Measurements from ENCODE around the gene MAGEA2B.
"Not testable (repeated sequence)": the region's sequence is repeated elsewhere in the genome, so short reads cannot be mapped to it uniquely, and the experiment has no call there.

Gene MAGEA2B, protein sequence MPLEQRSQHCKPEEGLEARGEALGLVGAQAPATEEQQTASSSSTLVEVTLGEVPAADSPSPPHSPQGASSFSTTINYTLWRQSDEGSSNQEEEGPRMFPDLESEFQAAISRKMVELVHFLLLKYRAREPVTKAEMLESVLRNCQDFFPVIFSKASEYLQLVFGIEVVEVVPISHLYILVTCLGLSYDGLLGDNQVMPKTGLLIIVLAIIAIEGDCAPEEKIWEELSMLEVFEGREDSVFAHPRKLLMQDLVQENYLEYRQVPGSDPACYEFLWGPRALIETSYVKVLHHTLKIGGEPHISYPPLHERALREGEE

DNA sequence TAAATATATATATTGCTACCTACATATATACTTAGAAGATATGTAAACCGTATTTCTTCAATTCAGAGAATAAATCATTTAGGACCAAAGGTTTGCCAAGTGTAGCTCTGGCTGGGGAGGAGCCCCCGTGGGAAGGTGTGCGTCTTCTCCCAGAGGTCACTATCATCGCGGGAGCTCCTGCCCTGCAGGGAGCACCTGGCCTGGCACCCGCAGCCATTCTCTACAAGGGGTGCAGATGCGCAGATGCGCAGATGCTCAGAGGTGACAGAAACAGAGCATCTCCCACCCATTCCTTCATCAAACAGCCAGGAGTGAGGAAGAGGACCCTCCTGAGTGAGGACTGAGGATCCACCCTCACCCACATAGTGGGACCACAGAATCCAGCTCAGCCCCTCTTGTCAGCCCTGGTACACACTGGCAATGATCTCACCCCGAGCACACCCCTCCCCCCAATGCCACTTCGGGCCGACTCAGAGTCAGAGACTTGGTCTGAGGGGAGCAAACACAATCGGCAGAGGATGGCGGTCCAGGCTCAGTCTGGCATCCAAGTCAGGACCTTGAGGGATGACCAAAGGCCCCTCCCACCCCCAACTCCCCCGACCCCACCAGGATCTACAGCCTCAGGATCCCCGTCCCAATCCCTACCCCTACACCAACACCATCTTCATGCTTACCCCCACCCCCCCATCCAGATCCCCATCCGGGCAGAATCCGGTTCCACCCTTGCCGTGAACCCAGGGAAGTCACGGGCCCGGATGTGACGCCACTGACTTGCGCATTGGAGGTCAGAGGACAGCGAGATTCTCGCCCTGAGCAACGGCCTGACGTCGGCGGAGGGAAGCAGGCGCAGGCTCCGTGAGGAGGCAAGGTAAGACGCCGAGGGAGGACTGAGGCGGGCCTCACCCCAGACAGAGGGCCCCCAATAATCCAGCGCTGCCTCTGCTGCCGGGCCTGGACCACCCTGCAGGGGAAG, at the start of gene MAGEA2B:
MAGEA2B (plus strand) TSS at position 814 of the 973 bp plus-strand sequence. CDS start 2,479 bp downstream, outside the sequence.
- H3K9me3 ChIP-seq; H3K4me1 ChIP-seq (ENCODE audit: control insufficient read depth in 1 of 2, insufficient read depth in 1 of 2, low read depth in 1 of 2, low read length in 1 of 2); H3K27me3 ChIP-seq; H3K36me3 ChIP-seq; H3K4me3 ChIP-seq (ENCODE audit: low read depth in 1 of 2, low read length in 1 of 2); H3K27ac ChIP-seq: not testable (repeated sequence)

DNA sequence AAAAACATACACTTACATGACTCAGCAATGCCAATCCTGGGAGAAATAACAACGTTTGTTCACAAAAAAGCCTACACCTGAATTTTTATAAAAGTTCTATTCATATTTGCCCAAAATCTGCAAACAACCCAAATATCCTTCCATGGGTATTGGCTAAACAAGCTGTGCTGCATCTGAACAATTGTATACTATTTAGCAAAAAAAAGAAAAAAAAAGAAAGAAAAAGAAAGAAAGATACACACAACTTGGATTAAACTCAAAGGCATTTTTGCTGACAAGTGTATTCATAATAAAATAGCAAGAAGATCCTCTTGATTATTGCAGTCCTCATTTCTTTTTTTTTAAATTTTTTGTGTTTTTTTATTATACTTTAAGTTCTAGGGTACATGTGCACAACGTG, 40.3 kb upstream of the MAGEA2B start:
- Histone ChIP-seq H3K27me3 (no peaks in the 10 kb centered on the region), H3K4me1 (ENCODE audit: control insufficient read depth in 1 of 2, insufficient read depth in 1 of 2, low read depth in 1 of 2, low read length in 1 of 2) (no peaks in the 10 kb centered on the region), H3K36me3 (no peaks in the 10 kb centered on the region), H3K4me3 (ENCODE audit: low read depth in 1 of 2, low read length in 1 of 2) (no peak overlapping the region), H3K9me3 (no peaks in the 10 kb centered on the region), H3K27ac (no peak overlapping the region)
- TF ChIP-seq, protein P1, sequence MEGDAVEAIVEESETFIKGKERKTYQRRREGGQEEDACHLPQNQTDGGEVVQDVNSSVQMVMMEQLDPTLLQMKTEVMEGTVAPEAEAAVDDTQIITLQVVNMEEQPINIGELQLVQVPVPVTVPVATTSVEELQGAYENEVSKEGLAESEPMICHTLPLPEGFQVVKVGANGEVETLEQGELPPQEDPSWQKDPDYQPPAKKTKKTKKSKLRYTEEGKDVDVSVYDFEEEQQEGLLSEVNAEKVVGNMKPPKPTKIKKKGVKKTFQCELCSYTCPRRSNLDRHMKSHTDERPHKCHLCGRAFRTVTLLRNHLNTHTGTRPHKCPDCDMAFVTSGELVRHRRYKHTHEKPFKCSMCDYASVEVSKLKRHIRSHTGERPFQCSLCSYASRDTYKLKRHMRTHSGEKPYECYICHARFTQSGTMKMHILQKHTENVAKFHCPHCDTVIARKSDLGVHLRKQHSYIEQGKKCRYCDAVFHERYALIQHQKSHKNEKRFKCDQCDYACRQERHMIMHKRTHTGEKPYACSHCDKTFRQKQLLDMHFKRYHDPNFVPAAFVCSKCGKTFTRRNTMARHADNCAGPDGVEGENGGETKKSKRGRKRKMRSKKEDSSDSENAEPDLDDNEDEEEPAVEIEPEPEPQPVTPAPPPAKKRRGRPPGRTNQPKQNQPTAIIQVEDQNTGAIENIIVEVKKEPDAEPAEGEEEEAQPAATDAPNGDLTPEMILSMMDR (IDR thresholded peaks at IDR 0.05) = no peak

DNA sequence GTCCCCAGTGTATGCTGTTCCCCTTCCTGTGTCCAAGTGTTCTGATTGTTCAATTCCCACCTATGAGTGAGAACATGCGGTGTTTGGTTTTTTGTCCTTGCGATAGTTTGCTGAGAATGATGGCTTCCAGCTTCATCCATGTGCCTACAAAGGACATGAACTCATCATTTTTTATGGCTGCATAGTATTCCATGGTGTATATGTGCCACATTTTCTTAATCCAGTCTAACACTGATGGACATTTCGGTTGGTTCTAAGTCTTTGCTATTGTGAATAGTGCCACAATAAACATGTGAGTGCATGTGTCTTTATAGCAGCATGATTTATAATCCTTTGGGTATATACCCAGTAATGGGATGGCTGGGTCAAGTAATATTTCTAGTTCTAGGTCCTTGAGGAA, 39.8 kb upstream of the MAGEA2B start:
- not testable (repeated sequence) for H3K4me3 ChIP-seq (ENCODE audit: low read depth in 1 of 2, low read length in 1 of 2); H3K4me1 ChIP-seq (ENCODE audit: control insufficient read depth in 1 of 2, insufficient read depth in 1 of 2, low read depth in 1 of 2, low read length in 1 of 2); H3K27ac ChIP-seq; H3K27me3 ChIP-seq; H3K9me3 ChIP-seq; H3K36me3 ChIP-seq

DNA sequence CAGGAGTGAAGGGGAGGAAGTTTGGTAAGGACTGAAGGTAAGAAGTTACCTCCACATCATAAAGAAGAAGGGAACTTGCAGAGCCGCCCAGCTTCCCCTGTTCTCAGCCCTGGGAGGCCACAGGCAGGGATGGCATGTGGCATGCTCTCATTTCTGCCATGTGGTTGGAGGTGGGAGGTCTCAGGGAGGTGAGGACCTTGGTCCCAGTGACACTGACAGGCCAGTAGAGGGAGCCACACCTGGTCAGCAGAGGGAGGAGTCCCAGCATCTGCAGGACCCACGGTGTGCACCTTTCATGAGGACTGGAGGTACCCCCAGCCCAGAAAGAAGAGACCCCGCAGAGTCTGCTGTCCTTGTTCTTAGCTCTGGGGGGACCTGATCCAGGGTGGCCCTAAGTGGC, 33.4 kb upstream of the MAGEA2B start:
- H3K27ac ChIP-seq; H3K36me3 ChIP-seq; H3K9me3 ChIP-seq; H3K4me1 ChIP-seq (ENCODE audit: control insufficient read depth in 1 of 2, insufficient read depth in 1 of 2, low read depth in 1 of 2, low read length in 1 of 2); H3K4me3 ChIP-seq (ENCODE audit: low read depth in 1 of 2, low read length in 1 of 2); H3K27me3 ChIP-seq: not testable (repeated sequence)

DNA sequence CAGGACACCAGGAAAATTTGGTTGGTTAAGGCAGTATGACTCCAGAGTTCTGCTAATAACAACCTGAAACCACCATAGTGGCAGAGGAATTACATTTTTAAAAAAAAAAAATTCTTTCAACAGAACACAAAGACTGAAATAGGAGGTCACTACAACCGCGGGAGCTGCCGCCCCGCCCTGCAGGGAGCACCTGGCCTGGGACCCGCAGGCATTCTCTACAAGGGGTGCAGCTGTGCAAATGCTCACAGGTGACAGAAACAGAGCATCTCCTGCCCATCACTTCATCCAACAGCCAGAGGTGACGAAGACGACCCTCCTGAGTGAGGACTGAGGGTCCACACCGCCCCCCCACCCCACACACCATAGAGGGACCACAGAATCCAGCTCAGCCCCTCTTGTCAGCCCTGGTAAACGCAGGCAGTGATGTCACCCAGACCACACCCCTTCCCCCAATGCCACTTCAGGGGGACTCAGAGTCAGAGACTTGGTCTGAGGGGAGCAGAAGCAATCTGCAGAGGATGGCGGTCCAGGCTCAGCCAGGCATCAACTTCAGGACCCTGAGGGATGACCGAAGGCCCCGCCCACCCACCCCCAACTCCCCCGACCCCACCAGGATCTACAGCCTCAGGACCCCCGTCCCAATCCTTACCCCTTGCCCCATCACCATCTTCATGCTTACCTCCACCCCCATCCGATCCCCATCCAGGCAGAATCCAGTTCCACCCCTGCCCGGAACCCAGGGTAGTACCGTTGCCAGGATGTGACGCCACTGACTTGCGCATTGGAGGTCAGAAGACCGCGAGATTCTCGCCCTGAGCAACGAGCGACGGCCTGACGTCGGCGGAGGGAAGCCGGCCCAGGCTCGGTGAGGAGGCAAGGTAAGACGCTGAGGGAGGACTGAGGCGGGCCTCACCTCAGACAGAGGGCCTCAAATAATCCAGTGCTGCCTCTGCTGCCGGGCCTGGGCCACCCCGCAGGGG, 16.2 kb upstream of the MAGEA2B start, which contains the start of gene MAGEA3:
MAGEA3 (plus strand) TSS at position 843 of the 980 bp plus-strand sequence. CDS start 2,039 bp downstream, outside the sequence.
- not testable (repeated sequence) for H3K4me1 ChIP-seq (ENCODE audit: control insufficient read depth in 1 of 2, insufficient read depth in 1 of 2, low read depth in 1 of 2, low read length in 1 of 2); H3K27ac ChIP-seq; H3K27me3 ChIP-seq; H3K9me3 ChIP-seq; H3K4me3 ChIP-seq (ENCODE audit: low read depth in 1 of 2, low read length in 1 of 2); H3K36me3 ChIP-seq

DNA sequence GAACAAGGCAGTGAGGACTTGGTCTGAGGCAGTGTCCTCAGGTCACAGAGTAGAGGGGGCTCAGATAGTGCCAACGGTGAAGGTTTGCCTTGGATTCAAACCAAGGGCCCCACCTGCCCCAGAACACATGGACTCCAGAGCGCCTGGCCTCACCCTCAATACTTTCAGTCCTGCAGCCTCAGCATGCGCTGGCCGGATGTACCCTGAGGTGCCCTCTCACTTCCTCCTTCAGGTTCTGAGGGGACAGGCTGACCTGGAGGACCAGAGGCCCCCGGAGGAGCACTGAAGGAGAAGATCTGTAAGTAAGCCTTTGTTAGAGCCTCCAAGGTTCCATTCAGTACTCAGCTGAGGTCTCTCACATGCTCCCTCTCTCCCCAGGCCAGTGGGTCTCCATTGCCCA, 14.0 kb upstream of the MAGEA2B start:
- H3K4me1 ChIP-seq (ENCODE audit: control insufficient read depth in 1 of 2, insufficient read depth in 1 of 2, low read depth in 1 of 2, low read length in 1 of 2); H3K27ac ChIP-seq; H3K4me3 ChIP-seq (ENCODE audit: low read depth in 1 of 2, low read length in 1 of 2); H3K27me3 ChIP-seq; H3K36me3 ChIP-seq; H3K9me3 ChIP-seq: not testable (repeated sequence)

DNA sequence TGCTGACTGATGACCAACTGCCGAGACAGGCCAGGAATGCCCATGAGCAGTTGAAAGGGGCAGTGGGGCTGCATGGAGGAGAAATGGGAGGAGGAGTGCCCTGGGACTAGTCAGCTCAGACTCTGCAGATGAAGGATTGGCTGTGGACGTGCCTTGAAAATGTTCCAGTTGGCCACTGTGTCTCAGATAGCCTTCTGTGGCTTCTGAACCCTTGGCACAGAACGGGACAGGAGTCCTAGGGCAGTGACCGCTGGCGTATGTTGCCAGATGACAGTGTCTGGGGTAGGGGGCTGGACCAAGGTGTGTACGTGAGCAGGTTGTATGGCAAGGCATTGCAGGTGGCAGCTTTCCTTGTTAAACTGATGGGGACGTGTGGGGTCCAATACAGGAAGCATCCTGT, 7.9 kb upstream of the MAGEA2B start:
- not testable (repeated sequence) for H3K9me3 ChIP-seq; H3K36me3 ChIP-seq; H3K4me1 ChIP-seq (ENCODE audit: control insufficient read depth in 1 of 2, insufficient read depth in 1 of 2, low read depth in 1 of 2, low read length in 1 of 2); H3K27me3 ChIP-seq; H3K4me3 ChIP-seq (ENCODE audit: low read depth in 1 of 2, low read length in 1 of 2); H3K27ac ChIP-seq

DNA sequence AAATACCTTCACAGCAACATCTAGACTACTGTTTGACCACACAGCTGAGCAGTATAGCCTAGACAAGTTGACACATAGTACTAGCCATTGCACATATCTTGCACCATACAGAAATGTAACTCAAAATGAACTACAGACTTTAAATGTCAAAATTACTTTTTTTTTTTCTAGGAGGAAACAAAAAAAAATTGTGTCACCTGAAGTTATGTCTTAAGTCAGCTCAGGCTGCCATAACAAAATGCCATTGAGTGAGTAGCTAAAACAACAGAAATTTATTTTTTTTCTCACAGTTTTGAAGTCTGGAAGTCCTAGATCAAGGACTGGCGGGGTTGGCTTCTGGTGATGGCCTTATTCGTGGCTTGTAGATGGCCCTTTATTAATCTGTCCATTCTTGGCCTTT, 5.3 kb upstream of the MAGEA2B start, which contains the start of gene CSAG2:
CSAG2 (minus strand) TSS at position 101 of the 400 bp plus-strand sequence. CDS start 161 bp downstream, outside the sequence.
- H3K27me3 ChIP-seq; H3K4me3 ChIP-seq (ENCODE audit: low read depth in 1 of 2, low read length in 1 of 2); H3K36me3 ChIP-seq: not testable (repeated sequence)

DNA sequence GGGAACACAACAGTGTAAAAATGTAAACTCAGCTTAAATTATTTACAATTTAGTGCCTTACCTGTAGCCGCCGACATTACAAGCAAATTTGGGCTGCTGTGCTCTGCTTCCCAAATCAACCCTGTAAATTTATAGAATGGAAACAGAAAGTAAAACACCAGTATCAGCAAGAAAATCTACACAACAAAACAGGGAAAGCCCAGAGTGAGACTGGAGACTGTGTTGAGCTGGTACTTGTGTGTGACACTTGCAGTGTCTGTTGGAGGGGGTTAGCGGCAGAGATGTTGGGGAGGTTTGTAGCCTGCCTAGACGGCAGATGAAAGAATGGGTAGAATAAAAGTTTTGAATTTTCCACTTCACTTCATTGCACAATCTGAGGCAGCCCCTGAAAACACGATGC, 1.2 kb upstream of the MAGEA2B start:
- not testable (repeated sequence) for H3K9me3 ChIP-seq; H3K27me3 ChIP-seq; H3K27ac ChIP-seq; H3K36me3 ChIP-seq; H3K4me3 ChIP-seq (ENCODE audit: low read depth in 1 of 2, low read length in 1 of 2); H3K4me1 ChIP-seq (ENCODE audit: control insufficient read depth in 1 of 2, insufficient read depth in 1 of 2, low read depth in 1 of 2, low read length in 1 of 2)

More for the DNA sequence above, 5.3 kb upstream of the MAGEA2B start, which contains the start of gene CSAG2:
- not testable (repeated sequence) for H3K4me1 ChIP-seq (ENCODE audit: control insufficient read depth in 1 of 2, insufficient read depth in 1 of 2, low read depth in 1 of 2, low read length in 1 of 2); H3K9me3 ChIP-seq; H3K27ac ChIP-seq

Measured in neutrophil (primary cell).